GM19467 (cell line): ENCODE measurements around the gene ATP2A3.
"Not testable (repeated sequence)": the region's sequence is repeated elsewhere in the genome, so short reads cannot be mapped to it uniquely, and the experiment has no call there.

Experiments used
- ATAC-seq: cut with Tn5 transposase; IDR thresholded peaks from one replicate; pipeline ENCODE4 v1.9.1; 2021; ENCODE audit warnings: mild to moderate bottlenecking, moderate library complexity; ENCODE audit not compliant: unreplicated experiment

The ATP2A3 gene

DNA sequence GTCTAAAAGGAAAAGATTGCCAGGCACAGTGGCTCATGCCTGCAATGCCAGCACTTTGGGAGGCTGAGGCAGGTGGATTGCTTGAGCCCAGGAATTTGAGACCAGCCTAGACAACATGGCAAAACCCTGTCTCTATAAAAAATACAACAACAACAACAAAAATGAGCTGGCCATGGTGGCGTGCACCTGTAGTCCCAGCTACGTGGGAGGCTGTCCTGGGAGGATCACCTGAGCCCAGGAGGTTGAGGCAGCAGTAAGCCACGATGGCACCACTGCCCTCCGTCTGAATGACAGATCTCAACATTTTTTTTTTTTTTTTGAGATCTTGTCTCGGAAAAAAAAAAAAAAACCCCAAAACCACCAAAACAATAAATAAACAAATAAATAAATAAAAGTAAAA is 28.1 kb upstream of the ATP2A3 start:
- no peak for ATAC-seq

- ATAC-seq = not testable (repeated sequence)
Measured at GRCh38 chr17:3991699-3992098, 27.5 kb upstream of the ATP2A3 start.

- no peak for ATAC-seq
Measured at GRCh38 chr17:3990386-3991127, 26.3 kb upstream of the ATP2A3 start.

DNA sequence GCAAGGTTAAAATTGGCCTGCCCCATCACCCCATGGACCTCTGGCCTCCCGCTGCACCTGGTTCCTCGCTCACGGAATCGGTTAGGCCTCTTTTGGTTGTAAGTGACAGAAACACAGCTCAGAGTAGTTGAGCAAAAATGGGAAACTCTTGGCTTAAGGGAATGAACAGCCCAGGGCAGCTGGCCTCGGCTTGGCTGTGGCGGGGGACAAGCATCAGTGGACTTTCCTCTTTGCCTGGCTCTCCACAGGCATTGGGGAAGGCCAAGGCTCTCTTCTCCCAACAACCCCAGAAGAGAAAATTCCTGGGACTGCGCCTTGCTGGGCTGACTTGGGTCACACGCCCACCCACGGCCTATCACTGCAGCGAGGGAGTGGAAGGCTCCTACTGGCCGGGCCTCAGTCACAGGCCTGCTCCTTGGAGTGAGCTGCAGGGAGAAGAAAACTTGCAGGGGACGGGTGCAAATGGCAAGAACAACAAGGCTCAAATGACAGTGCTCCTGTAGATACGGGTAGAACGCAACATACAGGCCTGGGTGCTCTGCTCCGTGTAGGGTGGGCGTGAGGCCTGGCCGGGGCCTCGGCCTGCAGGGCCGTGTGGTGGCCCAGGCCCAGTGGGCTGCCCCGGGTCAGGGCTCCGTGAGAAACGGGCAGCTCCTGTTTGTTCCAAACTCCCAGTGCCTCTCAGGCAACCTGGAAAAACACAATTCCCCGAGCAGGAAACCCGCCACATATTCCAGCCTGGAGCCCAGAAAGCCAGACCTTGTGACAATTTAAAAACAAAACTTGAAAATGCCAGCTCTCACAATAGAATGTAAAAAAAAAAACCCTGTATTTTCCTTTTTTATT is 25.0 kb upstream of the ATP2A3 start:
- ATAC-seq = no peak

- no peak for ATAC-seq
Measured at GRCh38 chr17:3988297-3989040, 24.2 kb upstream of the ATP2A3 start.

DNA sequence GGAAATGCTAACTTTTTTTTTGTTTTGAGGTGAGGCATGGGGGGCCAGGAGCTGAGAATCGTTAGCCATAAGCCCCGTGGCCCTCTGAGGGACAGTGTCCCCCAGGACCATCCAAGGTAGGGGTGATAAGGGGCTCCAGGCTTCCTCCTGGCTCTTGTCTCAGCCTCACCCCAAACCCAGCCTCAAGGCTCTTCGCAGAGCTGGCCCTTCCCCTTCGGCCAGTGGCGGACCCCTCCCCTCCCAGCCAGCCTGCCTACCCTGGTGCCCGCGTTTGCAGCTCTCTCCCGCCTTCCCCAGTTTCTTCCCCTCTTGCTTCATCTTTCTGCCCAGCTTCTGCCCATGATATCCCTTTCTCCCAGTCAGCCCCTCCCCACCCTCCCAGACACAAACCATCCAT is 22.7 kb upstream of the ATP2A3 start:
- ATAC-seq = no peak

DNA sequence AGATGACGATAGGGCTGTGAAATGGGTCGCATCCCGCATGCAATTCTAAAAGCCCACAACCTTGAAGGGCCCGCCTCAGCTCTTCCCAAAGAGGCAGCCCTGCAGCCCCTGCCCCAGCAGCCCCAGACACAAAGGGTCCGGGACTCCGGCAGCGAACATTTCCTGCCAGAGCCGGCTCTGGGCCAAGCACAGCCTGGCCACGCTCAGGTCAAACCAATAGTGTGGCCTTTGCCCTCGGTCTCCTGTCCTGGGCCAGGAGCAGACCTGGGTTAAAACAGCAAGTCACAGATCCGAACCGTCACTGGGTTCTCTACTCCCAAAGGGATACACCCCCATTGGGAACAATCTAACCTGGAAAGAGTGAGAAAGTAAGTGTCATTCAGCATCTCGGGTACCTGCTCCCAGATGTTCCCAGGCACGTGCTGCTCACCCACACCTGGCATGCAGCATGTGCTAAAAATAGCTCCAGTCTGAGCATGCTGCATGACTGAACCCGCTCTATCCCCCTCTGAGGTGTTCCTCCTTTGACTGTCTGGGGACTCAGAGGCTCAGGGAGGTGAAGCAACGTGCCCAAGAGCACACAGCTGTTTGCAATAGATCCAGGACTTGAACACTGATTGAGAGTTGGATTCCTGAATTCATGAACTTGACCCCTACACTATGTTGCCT is 22.2 kb upstream of the ATP2A3 start:
- ATAC-seq = no peak

- no peak for ATAC-seq
Measured at GRCh38 chr17:3985846-3986245, 21.6 kb upstream of the ATP2A3 start.

GRCh38 chr17:3983606-3984484 is 19.6 kb upstream of the ATP2A3 start:
- ATAC-seq = no peak

GRCh38 chr17:3982541-3983017 is 18.3 kb upstream of the ATP2A3 start:
- ATAC-seq = no peak

DNA sequence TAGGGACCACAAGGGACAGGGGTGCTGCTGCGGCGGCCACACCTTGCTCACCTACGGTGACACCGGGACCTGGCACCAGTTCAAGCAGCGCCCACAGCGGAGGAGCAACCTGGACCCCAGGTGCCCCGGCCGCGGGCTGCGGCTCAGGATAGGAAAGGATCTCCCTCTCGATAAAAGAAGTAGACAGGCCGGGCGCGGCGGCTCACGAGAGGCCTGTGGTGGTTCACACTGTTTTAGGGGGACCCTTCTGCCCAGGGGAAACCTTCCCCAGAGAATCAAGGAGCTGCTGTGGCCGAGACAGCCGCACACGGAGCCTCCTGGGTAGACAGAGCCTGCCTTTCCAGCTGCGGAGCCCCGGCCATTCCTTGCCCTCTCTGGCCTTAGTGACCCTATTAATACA is 17.9 kb upstream of the ATP2A3 start:
- ATAC-seq = no peak

DNA sequence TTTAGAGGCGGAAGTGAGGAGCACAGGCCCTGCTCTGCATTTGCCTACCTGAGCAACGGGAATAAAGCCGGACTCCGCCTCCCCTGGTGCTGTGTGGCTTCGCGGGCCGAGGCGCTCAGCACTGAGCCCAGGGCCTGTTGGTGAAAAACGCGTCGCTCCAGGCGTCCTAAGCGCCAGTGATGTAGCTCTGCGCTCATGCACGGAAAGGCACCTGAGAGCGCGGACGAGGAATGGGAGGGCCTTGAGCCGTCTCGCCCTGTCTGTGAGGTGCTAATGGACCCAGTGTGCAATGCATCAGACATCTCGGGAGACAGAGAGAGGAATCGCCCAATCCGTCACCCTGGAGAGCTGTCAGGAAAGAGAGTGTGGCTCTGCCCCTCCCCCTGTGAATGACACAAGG is 17.2 kb upstream of the ATP2A3 start:
- ATAC-seq = no peak

- no peak for ATAC-seq
Measured at GRCh38 chr17:3980381-3981014, 16.3 kb upstream of the ATP2A3 start.

DNA sequence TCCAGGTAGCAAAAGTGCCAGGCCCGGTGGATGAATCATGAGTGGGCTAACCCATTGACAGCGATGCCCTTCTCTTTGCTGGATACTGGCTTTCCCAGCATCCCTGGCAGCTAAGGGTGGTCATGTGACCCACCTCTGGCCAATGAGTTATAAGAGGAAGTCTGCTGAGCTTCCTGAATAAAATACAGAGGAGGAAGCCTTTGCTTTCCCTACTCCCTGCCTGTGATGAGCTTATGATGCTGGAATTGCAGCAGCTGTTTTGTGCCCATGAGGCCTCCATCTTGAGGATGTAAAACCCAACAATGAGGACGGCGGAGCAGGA is 15.0 kb upstream of the ATP2A3 start:
- ATAC-seq = no peak

GRCh38 chr17:3978421-3979289 is 14.4 kb upstream of the ATP2A3 start:
- no peak for ATAC-seq

DNA sequence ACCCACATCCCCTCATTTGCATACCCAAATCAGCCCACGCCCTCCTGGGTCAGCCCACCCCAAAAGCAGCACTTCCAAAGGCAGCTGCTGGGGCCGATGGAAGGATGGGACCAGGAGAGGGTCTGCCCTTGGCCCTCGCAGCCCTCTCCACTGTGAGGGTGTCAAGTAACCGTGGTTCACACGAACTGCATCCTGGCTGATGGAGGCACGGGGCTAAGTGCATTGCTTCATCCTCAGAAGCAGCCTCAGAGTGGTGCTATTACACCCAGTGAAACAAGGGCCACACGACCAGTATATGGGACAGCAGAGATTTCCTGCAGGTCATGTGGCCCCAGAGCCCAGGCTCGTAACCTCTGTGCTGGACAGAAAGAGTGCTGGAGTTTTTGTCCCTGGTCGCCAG is 13.2 kb upstream of the ATP2A3 start:
- ATAC-seq = no peak

GRCh38 chr17:3976675-3977171 is 12.5 kb upstream of the ATP2A3 start:
- ATAC-seq = no peak

GRCh38 chr17:3974980-3975379 is 10.7 kb upstream of the ATP2A3 start:
- no peak for ATAC-seq
